ENCODE results near the gene GLYAT.

The GLYAT gene

GRCh38 chr11:58742981-58743880, 11.5 kb upstream of the GLYAT start:
- H3K4me1 ChIP-seq (ENCODE audit: low read length), result peaks cover 7% of the 10 kb centered on the region; the same call in 1 of the 2 replicates
- no peak overlapping the region for H3K27ac ChIP-seq (ENCODE audit: low read length)
- no peak overlapping the region for H3K9ac ChIP-seq (ENCODE audit: low read length)
- H3K36me3 ChIP-seq (replicated peaks; ENCODE audit: low read depth, low read length), result no peaks in the 10 kb centered on the region
- no peaks in the 10 kb centered on the region for H3K27me3 ChIP-seq (ENCODE audit: low read depth, low read length)
- no peaks in the 10 kb centered on the region for H4K20me1 ChIP-seq (ENCODE audit: insufficient read depth, low read length)
- H2AFZ ChIP-seq (ENCODE audit: low read depth, low read length), result no peak overlapping the region
- H3K4me3 ChIP-seq (ENCODE audit: low read length), result no peak overlapping the region
- H3K4me2 ChIP-seq (ENCODE audit: low read length), result no peak overlapping the region
- no peaks in the 10 kb centered on the region for H3K9me3 ChIP-seq (ENCODE audit: insufficient read depth, low read length)
- H3K79me2 ChIP-seq (ENCODE audit: low read length), result no peaks in the 10 kb centered on the region
- TF ChIP-seq CTCF (IDR thresholded peaks at IDR 0.05; ENCODE audit: low read depth, low read length), result peak; percentile 16; the same call in 1 of the 2 replicates
- TF ChIP-seq EZH2phosphoT487 (IDR thresholded peaks at IDR 0.05; ENCODE audit: low read depth), result no peak

DNA sequence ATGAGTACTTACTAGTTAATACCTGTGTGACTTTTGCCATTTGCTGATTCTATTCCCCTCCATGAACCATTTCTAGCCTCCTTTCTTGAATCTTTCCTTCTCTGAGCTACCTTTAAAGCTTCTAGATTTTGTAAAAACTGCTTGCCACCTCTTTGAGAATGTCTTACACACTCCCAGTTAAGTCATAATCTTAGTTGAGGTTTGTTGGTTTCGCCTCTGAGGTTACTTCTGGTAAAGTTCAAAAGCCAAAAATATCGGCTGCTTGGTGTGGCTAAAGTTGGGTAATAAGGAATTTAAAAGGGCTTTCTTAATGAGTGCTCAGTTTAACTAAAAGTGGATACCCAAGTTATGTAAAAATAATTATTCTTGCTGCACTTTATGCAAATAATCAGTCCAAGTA, 10.4 kb upstream of the GLYAT start:
- no peaks in the 10 kb centered on the region for H4K20me1 ChIP-seq (ENCODE audit: insufficient read depth, low read length)
- H3K4me2 ChIP-seq (ENCODE audit: low read length), result no peak overlapping the region
- H3K4me3 ChIP-seq (ENCODE audit: low read length), result no peak overlapping the region
- no peaks in the 10 kb centered on the region for H3K79me2 ChIP-seq (ENCODE audit: low read length)
- H3K27ac ChIP-seq (ENCODE audit: low read length), result no peak overlapping the region
- no peak overlapping the region for H2AFZ ChIP-seq (ENCODE audit: low read depth, low read length)
- H3K27me3 ChIP-seq (ENCODE audit: low read depth, low read length), result no peaks in the 10 kb centered on the region
- no peak overlapping the region for H3K9ac ChIP-seq (ENCODE audit: low read length)
- TF ChIP-seq CTCF (IDR thresholded peaks at IDR 0.05; ENCODE audit: low read depth, low read length) (no peak), EZH2phosphoT487 (IDR thresholded peaks at IDR 0.05; ENCODE audit: low read depth) (no peak)
- no peaks in the 10 kb centered on the region for H3K36me3 ChIP-seq (replicated peaks; ENCODE audit: low read depth, low read length)
- peaks cover 7% of the 10 kb centered on the region; the same call in 1 of the 2 replicates for H3K4me1 ChIP-seq (ENCODE audit: low read length)
- H3K9me3 ChIP-seq (ENCODE audit: insufficient read depth, low read length), result no peaks in the 10 kb centered on the region

DNA sequence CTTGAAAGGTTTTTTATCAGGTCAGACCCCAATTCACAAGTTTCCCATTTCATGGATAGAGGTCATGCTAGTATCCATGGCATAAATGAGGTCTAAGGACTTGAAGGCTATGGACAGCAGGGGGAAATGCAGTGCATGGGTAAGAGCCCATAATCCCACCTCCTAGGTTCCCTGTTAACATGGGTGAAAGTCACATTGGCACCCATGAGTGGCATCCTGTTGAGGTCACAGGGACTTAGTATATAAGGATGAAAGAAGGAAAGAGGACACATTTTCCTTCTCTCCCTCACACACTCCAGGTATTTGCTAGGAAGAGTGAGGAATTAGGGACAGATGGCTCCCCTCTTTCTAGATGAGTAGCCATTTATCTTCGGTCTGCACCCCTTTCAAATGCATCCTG, 9.4 kb upstream of the GLYAT start:
- Histone ChIP-seq H3K79me2 (ENCODE audit: low read length) (no peaks in the 10 kb centered on the region), H3K9ac (ENCODE audit: low read length) (no peak overlapping the region), H2AFZ (ENCODE audit: low read depth, low read length) (no peak overlapping the region), H4K20me1 (ENCODE audit: insufficient read depth, low read length) (no peaks in the 10 kb centered on the region), H3K4me1 (ENCODE audit: low read length) (peaks cover 4% of the 10 kb centered on the region; the same call in 1 of the 2 replicates), H3K4me2 (ENCODE audit: low read length) (no peak overlapping the region), H3K36me3 (replicated peaks; ENCODE audit: low read depth, low read length) (no peaks in the 10 kb centered on the region), H3K27me3 (ENCODE audit: low read depth, low read length) (no peaks in the 10 kb centered on the region), H3K4me3 (ENCODE audit: low read length) (no peak overlapping the region), H3K27ac (ENCODE audit: low read length) (no peak overlapping the region), H3K9me3 (ENCODE audit: insufficient read depth, low read length) (no peaks in the 10 kb centered on the region)
- TF ChIP-seq CTCF (IDR thresholded peaks at IDR 0.05; ENCODE audit: low read depth, low read length) (no peak), EZH2phosphoT487 (IDR thresholded peaks at IDR 0.05; ENCODE audit: low read depth) (no peak)

- H2AFZ ChIP-seq (ENCODE audit: low read depth, low read length), result no peak overlapping the region
Observed at GRCh38 chr11:58740447-58740846, 8.7 kb upstream of the GLYAT start.

More at GRCh38 chr11:58740447-58740846, 8.7 kb upstream of the GLYAT start:
- Histone ChIP-seq H4K20me1 (ENCODE audit: insufficient read depth, low read length) (no peaks in the 10 kb centered on the region), H3K4me3 (ENCODE audit: low read length) (no peak overlapping the region), H3K9ac (ENCODE audit: low read length) (no peak overlapping the region), H3K4me1 (ENCODE audit: low read length) (no peaks in the 10 kb centered on the region), H3K4me2 (ENCODE audit: low read length) (no peak overlapping the region), H3K79me2 (ENCODE audit: low read length) (no peaks in the 10 kb centered on the region), H3K27ac (ENCODE audit: low read length) (no peak overlapping the region), H3K27me3 (ENCODE audit: low read depth, low read length) (no peaks in the 10 kb centered on the region), H3K9me3 (ENCODE audit: insufficient read depth, low read length) (no peaks in the 10 kb centered on the region), H3K36me3 (replicated peaks; ENCODE audit: low read depth, low read length) (no peaks in the 10 kb centered on the region)
- TF ChIP-seq CTCF (IDR thresholded peaks at IDR 0.05; ENCODE audit: low read depth, low read length), result no peak
